Upper lobe of left lung (tissue), 4 donors: ENCODE results near the gene HIPK4.
A peak's percentile ranks its signal among the peaks of the same experiment; 100 is the strongest.

Experiments
- EP300 ChIP-seq, 4 donors: sonication (generic); formaldehyde crosslinking; IDR thresholded peaks; one replicate each; pipeline ENCODE4 v1.5.1; 2017; ENCODE audit warnings: antibody characterized with exemption in 4 of 4, control low read depth in 2 of 4
- POLR2A ChIP-seq, 4 donors: fragments of 450-650 bp; IDR thresholded peaks; one replicate each; pipeline ENCODE4 v1.5.1; 2016 to 2017; ENCODE audit warnings: antibody characterized with exemption in 4 of 4, mild to moderate bottlenecking in 2 of 4
- POLR2AphosphoS5 ChIP-seq, 2 donors: sonication (generic); formaldehyde crosslinking; IDR thresholded peaks; one replicate each; pipeline ENCODE4 v1.5.1; 2017; ENCODE audit warnings: antibody characterized with exemption in 2 of 2
- TF ChIP-seq, protein P1 (sequence below), 6 experiments: fragments of 450-650 bp in 4 of 6; fragments of 200-600 bp in 2 of 6; sonication (generic) in 2 of 6; IDR thresholded peaks; one replicate each; pipeline ENCODE4 v1.5.1; 2016 to 2019; ENCODE audit warnings: antibody characterized with exemption in 6 of 6

DNA sequence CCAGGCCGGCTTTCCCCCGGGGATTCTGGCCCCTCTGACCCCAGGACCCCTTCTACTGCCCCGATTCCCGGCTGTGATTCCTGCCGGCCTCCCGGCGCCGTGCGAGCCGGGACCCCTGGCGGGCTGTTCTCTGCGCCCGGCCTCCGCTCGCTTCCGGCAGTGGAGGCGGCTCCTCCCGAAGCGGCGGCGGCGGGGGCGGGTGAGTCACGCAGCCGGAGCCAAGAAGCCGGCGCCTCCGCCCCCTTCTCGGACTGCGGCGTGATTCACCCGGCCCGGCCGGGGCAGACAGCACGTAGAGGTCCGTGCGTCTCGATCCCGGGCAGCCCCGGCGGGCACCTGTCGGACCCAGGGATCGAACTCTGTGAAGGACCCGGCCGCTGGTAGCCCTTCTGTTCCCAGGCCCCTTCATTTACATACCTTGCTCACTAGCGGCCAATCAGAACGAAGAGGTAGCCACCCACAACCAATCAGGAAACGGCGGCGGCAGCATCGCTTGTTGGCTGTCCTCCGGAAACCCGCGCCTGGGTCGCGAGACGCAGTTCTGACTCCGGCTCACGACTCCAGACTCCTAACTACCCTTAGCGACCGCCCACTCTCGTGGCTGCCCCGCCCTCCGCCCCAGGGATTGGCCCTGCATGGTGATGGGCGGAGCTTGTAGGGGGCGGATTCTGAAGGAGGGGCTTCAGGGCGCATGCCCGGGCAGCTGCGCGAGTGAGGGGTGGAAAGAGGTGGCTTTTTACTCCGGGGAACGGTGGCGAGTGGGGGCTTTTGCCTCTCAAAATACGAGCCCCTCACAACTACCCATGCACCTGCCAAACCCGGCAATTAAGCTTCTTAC is 35.7 kb upstream of the HIPK4 start, which contains the start of gene SERTAD1:
- TF ChIP-seq, protein P1, sequence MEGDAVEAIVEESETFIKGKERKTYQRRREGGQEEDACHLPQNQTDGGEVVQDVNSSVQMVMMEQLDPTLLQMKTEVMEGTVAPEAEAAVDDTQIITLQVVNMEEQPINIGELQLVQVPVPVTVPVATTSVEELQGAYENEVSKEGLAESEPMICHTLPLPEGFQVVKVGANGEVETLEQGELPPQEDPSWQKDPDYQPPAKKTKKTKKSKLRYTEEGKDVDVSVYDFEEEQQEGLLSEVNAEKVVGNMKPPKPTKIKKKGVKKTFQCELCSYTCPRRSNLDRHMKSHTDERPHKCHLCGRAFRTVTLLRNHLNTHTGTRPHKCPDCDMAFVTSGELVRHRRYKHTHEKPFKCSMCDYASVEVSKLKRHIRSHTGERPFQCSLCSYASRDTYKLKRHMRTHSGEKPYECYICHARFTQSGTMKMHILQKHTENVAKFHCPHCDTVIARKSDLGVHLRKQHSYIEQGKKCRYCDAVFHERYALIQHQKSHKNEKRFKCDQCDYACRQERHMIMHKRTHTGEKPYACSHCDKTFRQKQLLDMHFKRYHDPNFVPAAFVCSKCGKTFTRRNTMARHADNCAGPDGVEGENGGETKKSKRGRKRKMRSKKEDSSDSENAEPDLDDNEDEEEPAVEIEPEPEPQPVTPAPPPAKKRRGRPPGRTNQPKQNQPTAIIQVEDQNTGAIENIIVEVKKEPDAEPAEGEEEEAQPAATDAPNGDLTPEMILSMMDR (IDR thresholded peaks at IDR 0.05), result peak; percentile 64 to 94 (median 88)
- TF ChIP-seq POLR2A (IDR thresholded peaks at IDR 0.05) (peak in 3 of 4 donors; percentile 98 to 100 (median 100)), POLR2AphosphoS5 (IDR thresholded peaks at IDR 0.05) (peak; percentile 99 to 100), EP300 (IDR thresholded peaks at IDR 0.05) (peak in 1 of 4 donors; percentile 72)
